ENCODE data around the gene AK9.
"Not testable (repeated sequence)": the region's sequence is repeated elsewhere in the genome, so short reads cannot be mapped to it uniquely, and the experiment has no call there.

The AK9 gene

GRCh38 chr6:109695468-109695867 lies 4.5 kb upstream of the AK9 start:
- DNase-seq (ENCODE audit: low read depth): no peak

DNA sequence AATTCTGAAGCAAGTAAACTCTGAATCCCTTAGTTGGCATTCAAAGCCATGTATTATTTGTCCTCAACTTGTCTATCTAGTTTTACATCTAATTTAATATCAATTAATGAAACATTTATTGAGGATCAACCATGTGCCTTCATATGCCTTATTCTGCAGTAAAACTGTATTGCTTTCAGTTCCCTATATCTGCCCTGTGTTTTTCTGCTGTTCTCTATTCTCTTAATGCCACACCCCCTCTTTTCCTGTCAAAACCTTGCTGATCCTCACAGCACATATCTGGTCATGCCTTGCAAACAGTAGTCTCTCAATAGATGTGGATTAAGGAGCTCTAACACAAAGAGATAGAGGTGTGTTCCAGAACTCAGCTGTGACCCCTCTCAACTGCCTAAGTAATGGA lies 2.1 kb upstream of the AK9 start:
- DNase-seq (ENCODE audit: low read depth): no peak

DNA sequence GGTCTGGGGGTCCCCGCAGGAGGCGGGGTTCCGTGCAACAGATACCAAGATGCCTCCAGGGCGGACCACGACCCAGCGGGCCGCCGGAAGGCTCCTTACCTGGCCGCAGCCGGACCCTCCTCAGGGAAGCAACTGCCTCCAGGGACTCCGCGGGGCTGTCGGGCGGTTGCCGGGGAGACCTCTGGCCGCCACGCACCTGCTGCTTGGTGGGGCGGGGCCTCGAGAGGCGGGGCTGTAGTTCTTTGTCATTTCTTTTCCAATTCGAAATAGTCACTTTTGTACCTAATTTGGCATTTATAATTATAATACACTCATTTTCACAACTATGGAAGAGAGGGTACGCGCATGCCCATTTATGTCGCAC lies 647 bp downstream of the AK9 start:
- peak; percentile 36 for DNase-seq (ENCODE audit: low read depth)

DNA sequence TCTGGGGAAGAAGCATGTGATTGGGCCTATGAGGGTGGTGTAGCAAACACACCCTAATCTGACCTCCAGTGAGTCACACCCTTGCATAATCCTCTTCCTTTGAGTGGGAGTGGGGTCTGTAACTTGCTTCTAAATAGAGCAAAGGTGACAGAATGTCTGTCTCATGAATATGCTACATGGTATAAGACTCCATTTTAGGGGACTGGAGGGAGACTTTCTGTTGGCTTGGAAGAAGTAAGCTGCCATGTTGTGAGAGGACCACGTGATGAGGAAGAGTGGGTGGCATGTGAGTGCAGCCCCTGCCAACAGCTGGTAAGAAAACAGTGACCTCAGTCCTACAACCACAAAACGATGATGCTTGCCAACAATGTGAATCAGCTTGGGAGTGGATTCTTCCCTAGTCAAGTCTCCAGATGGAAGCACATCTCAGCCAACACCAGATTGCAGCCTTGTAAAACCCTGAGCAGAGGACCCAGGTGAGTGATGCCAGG lies 3.7 kb downstream of the AK9 start:
- DNase-seq (ENCODE audit: low read depth): no peak

DNA sequence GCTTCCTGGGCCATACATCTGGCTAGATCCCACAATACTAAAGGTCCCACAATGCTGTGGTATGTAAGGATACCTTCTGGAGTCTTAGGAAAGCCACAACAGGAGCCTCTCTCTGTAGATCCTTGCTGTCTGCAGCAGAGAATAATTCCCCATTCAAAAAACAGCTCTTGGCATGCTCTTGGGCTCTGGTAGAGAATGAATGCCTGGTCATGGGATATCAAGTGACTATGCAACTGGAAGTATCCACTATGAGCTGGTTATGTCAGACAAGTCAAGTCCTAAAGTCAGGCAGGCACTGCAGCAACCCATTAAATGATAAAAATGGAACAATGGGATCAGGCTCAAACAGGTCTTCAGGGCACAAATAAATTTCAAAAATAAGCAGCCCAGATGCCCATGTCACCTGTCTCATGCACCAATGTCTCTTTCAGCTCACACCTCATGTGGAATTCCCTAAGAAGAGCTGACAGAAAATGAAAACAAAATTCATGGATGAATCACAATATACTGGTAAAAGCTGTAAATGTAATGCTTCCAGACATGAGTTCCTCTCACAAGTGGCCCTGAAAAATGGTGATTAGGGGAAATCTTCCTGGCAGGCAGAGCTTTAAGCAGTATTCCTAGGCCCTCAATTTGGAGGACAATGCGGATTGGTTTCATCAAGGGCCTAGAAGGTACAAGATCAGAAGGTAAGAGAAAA lies 4.3 kb downstream of the AK9 start:
- DNase-seq (ENCODE audit: low read depth): no peak

DNA sequence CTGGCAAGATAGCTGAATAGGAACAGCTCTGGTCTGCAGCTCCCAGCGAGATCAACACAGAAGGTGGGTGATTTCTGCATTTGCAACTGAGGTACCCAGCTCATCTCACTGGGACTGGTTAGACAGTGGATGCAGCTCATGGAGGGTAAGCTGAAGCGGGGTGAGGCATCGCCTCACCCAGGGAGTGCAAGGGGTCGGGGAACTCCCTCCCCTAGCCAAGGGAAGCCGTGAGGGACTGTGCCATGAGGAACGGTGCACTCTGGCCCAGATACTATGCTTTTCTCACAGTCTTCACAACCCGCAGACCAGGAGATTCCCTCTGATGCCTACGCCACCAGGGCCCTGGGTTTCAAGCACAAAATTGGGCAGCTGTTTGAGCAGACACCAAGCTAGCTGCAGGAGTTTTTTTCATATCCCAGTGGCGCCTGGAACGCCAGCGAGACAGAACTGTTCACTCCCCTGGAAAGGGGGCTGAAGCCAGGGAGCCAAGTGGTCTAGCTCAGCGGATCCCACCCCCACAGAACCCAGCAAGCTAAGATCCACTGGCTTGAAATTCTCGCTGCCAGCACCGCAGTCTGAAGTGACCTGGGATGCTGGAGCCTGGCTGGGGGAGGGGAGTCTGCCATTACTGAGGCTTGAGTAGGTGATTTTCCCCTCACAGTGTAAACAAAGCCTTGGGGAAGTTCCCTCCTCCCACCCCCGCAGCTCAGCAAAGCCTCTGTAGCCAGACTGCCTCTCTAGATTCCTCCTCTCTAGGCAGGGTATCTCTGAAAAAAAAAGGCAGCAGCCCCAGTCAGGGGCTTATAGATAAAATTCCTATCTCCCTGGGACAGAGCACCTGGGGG lies 12.1 kb downstream of the AK9 start:
- DNase-seq (ENCODE audit: low read depth): not testable (repeated sequence)

DNA sequence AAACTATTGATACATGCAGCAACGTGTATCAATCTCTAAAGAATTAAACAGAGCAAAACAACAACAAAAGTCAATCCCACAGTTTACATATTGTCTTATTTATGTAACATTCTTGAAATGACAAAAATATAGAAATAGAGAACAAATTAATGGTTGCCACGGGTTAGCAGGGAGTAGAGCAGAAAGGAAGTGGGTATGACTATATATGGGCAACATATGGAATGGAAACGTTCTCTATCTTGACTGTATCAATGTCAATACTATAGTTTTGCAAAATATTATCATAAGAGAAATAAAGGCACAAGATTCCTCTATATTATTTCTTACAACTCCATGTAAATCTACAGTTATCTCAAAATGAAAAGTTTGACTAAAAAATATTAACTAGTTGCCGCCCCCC lies 12.8 kb downstream of the AK9 start:
- no peak for DNase-seq (ENCODE audit: low read depth)

DNA sequence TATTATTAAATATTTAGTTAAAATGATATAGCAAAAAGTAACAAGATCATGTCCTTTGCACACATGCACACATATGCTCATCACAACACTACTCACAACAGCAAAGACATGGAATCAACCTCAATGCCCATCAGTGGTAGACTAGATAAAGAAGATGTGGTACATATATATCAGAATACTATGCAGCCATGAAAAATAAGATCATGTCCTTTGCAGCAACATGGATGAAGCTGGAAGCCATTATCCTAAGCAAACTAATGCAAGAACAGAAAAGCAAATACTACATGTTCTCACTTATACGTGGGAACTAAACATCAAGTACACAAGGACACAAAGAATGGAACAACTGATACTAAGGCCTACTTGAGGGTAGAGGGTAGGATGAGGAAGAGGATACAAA lies 14.3 kb downstream of the AK9 start:
- no peak for DNase-seq (ENCODE audit: low read depth)

DNA sequence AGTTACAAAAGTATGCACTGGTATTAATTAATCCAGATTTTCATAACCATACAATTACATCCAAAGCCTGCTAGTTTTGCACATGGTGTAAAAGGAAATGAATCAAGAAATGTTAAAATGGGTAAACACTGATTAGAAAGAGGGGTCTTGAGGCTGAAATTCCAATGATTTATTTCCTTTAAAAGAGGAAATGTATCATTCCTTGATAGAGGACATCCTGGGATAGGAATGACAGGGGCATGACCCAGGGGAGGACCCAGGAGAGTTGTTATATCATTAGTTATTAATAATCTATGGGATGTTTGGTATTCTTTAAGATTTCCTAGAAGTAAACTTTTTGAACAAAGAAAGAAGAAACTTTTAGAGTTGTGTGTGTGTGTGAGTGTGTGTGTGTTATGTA lies 18.2 kb downstream of the AK9 start:
- DNase-seq (ENCODE audit: low read depth): no peak

DNA sequence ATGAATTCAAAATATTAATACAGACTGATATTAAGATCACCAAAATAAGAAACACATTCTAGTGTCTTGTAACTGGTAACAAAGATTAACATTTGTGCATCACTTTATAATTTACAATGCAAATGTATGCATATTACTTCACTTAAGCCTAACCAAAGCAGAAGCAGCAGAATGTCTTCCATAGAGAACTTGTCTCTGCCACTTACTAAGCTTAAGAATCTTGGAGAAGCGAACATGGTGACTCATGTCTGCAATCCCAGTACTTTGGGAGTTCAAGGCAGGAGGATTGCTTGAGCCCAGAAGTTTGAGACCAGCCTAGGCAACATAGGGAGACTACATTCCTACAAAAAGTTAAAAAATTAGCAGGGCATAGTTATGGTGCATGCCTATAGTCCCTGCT lies 18.8 kb downstream of the AK9 start:
- DNase-seq (ENCODE audit: low read depth): no peak

GRCh38 chr6:109671733-109672132 lies 19.3 kb downstream of the AK9 start:
- no peak for DNase-seq (ENCODE audit: low read depth)

DNA sequence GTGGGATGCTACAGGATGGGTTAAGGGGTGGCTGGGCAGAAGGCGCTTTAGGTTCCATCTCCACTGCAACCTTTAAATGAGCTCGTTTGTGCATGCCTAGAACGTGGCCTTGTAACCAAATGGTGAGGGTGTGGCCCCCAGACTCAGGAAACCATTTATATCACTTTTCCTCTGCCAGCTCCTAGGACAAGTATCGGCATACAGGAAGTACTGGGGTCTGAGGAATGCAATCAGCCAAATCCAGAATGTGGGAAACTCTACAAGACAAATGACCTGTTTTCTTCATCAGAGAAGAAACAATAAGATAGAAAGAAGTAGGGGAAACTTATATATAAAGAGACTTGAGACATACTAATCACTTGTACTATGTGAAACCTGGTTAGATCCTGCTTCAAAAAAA lies 21.2 kb downstream of the AK9 start:
- DNase-seq (ENCODE audit: low read depth): no peak

DNA sequence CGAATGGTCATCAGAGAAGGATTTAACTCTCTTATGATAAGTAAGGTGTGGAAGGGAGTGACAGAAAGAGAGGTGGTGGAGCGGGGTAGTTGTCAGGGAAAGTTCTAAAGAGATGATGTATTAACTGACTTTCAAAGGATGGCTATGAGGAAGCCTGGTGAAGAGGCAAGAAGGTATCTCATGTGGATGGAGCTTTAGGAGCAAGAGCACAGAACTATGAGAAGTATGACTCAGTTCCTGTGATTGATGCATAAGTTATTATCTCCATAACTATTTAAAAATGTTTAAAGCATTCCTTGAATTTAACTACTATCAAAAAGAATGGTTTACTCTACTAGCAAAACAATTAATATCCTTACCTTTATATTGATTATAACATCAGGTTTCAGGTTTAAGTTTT lies 28.8 kb downstream of the AK9 start:
- no peak for DNase-seq (ENCODE audit: low read depth)

DNA sequence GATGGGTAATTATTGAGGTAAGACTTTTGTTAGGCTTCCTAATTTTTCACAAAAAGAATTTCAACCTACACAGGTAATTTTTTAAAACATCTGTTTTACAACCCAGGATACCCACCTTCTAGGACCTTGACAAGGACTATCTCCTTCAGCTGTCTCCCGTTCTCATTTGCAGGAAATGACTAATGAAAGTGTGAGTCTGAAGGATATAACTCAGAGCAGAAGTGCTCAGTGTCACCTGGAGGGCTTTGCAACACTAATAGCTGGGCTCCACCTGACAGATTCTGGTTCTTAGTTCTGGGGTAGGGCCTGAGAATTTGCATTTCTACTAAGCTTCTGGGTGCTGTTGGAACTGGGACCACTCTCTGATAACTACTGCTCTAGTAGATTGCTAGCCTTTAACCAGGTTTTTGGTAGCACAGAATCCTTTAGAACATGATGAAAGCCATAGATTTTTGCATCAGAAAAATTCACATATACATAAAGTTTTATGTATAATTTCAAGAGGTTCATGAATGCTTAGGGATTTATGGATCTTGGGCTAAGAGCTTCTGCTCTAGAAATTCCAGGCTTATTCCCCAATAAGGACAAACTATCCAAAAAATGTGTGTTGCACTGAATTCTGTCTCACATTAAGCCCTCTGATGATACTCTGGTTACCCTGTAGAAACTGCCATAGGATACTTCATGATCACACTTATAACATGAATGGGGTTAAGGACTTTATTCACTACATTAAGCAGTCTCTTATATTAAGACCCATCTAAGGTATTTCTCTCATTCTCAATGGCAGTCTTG lies 30.3 kb downstream of the AK9 start:
- DNase-seq (ENCODE audit: low read depth): no peak

DNA sequence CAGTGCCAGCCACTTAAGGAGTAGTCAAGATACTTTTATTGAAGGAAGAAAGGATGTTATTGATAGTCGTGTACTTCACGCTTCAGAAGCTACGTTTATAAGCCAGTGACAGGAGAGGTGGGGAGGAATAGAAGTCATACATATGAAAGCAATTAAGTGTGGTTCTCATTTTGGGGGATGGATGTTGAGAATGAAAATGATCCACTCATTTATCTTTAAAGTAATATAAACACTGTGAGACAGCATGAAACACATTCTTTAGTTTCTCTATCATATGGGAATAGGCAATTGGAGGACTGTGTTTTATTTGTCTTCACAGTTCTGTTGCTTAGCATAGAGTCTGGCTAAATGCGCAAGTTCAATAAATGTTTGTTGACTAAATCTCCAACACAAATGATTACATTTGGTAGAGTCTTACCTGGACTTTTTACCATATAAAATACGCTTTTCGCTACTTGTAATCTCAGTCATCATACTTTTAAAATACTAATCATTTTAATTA lies 35.2 kb downstream of the AK9 start:
- DNase-seq (ENCODE audit: low read depth): no peak

DNA sequence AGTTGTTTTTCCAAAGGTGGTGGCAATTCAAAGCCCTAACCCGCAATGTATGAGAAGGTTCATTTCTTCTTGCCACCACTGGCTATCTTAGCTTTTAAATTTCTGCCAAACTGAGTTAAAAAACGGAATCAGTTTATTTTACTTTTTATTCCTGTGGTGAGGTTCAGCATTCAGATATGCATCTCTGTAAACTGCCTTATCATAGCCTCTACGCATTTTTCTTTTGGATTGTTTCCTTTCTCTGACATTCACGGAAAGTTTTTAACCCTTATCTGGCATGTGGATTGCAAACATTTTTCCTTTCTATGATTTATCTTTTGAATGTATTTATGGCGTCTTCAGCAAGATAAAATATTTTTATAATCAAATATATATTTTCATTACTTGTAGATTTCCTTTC lies 37.7 kb downstream of the AK9 start:
- DNase-seq (ENCODE audit: low read depth): no peak

DNA sequence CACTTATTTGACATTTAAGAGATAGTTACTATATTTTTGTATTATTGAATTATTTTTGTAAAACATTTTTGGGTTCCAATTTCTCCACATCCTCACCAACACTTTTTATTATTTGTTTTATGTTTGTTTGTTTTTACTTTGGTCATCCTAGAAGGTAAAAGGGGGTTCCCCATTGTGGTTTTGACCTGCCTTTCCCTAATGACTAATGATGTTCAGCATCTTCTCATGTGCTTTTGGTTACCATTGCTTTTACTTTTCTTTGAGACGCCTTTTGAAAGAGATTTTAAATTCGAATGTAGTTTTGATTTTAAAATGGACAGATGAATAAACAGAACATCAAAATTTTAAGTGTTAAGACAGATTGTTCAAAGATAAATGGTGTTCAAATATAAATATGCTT lies 46.9 kb downstream of the AK9 start:
- DNase-seq (ENCODE audit: low read depth): no peak

DNA sequence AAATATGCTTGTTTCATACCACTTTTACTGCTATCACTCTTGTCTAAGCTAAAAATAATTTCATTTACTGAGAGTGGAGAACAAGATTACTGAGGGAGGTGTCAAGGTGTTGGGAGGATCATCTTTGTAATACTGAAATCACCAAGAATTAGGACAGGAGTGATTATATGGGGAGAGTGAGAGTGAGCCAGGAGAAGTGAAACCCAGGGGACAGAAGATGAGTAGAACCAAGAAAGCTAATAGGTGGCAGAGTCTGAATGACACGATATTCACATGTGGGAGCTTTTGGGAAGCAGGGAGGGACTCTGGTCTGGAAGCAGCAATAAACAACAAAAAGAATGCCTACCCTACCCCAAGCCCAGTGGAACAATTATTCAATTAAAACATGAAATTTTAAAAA lies 58.6 kb downstream of the AK9 start:
- DNase-seq (ENCODE audit: low read depth): no peak

GRCh38 chr6:109631403-109631802 lies 59.6 kb downstream of the AK9 start:
- no peak for DNase-seq (ENCODE audit: low read depth)

- DNase-seq (ENCODE audit: low read depth): no peak
These were observed 62.6 kb downstream of the AK9 start for GRCh38 chr6:109628158-109629000.

DNA sequence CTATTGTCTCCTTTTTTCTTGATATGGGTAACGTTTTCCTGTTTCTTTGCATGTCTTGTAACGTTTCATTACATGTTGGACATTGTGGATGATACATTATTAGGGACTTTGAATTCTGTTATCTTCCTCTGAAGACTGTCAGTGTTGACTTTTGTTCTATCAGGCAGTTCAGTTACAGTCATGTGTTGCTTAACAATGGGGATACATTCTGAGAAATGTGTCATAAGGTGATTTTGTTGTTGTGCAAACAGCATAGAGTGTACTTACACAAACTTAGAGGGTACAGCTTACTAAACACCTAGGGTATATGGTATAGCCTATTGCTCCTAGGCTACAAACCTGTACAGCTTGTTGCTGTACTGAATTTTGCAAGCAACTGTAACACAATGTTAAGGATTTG lies 64.7 kb downstream of the AK9 start:
- DNase-seq (ENCODE audit: low read depth): no peak

DNA sequence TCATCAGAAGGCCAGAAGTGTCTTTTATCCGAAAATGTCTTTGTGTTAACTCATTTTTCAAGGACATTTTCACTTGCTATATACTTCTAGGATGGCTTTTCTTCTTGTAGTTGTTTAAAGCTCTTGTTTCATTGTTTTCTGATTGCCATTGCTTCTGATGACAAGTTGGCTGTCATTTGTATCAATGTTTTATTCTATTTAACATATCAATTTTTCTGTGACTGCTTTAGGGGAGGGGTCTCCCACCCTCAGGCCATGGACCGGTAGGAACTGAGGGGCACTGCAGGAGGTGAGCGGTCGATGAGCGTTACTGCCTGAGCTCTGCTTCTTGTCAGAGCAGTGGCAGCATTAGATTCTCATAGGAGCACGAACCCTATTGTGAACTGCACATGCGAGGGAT lies 65.8 kb downstream of the AK9 start:
- DNase-seq (ENCODE audit: low read depth): no peak

Data from stimulated activated CD8-positive, alpha-beta memory T cell treated with anti-CD3 and anti-CD28 coated beads, Interleukin-12 subunit alpha, Interleukin-12 subunit beta, amount 100 ng/mL, for 1 hour (primary cell).